ENCODE measurements around the gene TSPAN5.

TSPAN5 gene

GRCh38 chr4:98586962-98587354 lies 71.5 kb downstream of the TSPAN5 start:
- Histone ChIP-seq H3K79me2 (ENCODE audit: insufficient read depth, low read length) (no peaks in the 10 kb centered on the region), H3K9ac (ENCODE audit: low read length) (no peak overlapping the region), H3K9me2 (replicated peaks; ENCODE audit: insufficient read depth, low read length) (no peaks in the 10 kb centered on the region), H3K36me3 (ENCODE audit: low read length) (no peaks in the 10 kb centered on the region), H3K27ac (ENCODE audit: low read depth, low read length) (no peak overlapping the region), H4K20me1 (ENCODE audit: low read depth, low read length) (no peaks in the 10 kb centered on the region), H3K4me3 (ENCODE audit: insufficient read depth, low read length, poor library complexity, severe bottlenecking) (no peak overlapping the region), H3K27me3 (ENCODE audit: low read length) (no peaks in the 10 kb centered on the region), H3K9me3 (ENCODE audit: insufficient read depth, low read length) (no peaks in the 10 kb centered on the region), H3K4me2 (ENCODE audit: low read depth, low read length, poor library complexity, severe bottlenecking) (no peak overlapping the region), H3F3A (ENCODE audit: insufficient read depth) (no peaks in the 10 kb centered on the region), H2AFZ (ENCODE audit: low read depth, low read length, severe bottlenecking) (no peak overlapping the region)
- TF ChIP-seq EZH2phosphoT487 (conservative IDR thresholded peaks at IDR 0.05; ENCODE audit: low read length): no peak
- TF ChIP-seq, protein P1, sequence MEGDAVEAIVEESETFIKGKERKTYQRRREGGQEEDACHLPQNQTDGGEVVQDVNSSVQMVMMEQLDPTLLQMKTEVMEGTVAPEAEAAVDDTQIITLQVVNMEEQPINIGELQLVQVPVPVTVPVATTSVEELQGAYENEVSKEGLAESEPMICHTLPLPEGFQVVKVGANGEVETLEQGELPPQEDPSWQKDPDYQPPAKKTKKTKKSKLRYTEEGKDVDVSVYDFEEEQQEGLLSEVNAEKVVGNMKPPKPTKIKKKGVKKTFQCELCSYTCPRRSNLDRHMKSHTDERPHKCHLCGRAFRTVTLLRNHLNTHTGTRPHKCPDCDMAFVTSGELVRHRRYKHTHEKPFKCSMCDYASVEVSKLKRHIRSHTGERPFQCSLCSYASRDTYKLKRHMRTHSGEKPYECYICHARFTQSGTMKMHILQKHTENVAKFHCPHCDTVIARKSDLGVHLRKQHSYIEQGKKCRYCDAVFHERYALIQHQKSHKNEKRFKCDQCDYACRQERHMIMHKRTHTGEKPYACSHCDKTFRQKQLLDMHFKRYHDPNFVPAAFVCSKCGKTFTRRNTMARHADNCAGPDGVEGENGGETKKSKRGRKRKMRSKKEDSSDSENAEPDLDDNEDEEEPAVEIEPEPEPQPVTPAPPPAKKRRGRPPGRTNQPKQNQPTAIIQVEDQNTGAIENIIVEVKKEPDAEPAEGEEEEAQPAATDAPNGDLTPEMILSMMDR (IDR thresholded peaks at IDR 0.05; ENCODE audit: insufficient read depth, low read length, poor library complexity, severe bottlenecking): no peak

DNA sequence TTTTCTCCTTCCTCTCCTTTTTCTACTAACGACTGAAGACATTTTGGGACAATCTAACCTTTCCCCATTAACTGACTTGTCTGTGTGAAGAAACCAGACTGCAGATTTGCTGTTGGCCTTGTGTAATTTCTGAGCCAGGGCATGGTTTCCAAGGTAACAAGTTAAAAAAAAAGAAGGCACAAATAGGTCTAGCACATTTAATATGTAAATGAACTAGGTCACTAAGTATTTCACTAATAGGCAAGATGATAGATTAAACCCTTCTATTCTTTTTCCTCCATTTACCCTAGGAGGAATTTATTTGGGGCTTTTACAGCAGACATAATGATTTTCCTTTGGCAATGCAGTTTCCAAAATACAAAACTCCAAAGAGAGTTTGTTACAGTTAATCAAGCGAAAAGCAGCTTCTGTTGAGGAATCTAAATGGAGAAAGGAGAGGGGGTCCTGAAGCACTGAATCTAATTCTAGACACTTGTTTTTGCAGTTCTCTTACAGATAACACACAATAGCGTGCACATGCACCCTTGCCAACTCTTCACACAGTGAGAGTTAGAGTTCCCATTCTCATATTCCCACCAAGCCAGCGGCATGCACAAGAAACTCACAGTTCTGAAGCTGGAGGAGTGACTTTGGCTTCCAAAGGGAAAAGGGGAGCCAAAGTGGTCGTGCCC lies 72.0 kb downstream of the TSPAN5 start:
- Histone ChIP-seq H2AFZ (ENCODE audit: low read depth, low read length, severe bottlenecking) (no peak overlapping the region), H4K20me1 (ENCODE audit: low read depth, low read length) (no peaks in the 10 kb centered on the region), H3K4me2 (ENCODE audit: low read depth, low read length, poor library complexity, severe bottlenecking) (no peak overlapping the region), H3K9me3 (ENCODE audit: insufficient read depth, low read length) (no peaks in the 10 kb centered on the region), H3K27ac (ENCODE audit: low read depth, low read length) (no peak overlapping the region), H3K4me3 (ENCODE audit: insufficient read depth, low read length, poor library complexity, severe bottlenecking) (no peak overlapping the region), H3K79me2 (ENCODE audit: insufficient read depth, low read length) (no peaks in the 10 kb centered on the region), H3K9ac (ENCODE audit: low read length) (no peak overlapping the region), H3K27me3 (ENCODE audit: low read length) (no peaks in the 10 kb centered on the region), H3F3A (ENCODE audit: insufficient read depth) (no peaks in the 10 kb centered on the region), H3K9me2 (replicated peaks; ENCODE audit: insufficient read depth, low read length) (no peaks in the 10 kb centered on the region), H3K36me3 (ENCODE audit: low read length) (no peaks in the 10 kb centered on the region)
- TF ChIP-seq, protein P1 (IDR thresholded peaks at IDR 0.05; ENCODE audit: insufficient read depth, low read length, poor library complexity, severe bottlenecking): no peak
- TF ChIP-seq EZH2phosphoT487 (conservative IDR thresholded peaks at IDR 0.05; ENCODE audit: low read length): no peak

DNA sequence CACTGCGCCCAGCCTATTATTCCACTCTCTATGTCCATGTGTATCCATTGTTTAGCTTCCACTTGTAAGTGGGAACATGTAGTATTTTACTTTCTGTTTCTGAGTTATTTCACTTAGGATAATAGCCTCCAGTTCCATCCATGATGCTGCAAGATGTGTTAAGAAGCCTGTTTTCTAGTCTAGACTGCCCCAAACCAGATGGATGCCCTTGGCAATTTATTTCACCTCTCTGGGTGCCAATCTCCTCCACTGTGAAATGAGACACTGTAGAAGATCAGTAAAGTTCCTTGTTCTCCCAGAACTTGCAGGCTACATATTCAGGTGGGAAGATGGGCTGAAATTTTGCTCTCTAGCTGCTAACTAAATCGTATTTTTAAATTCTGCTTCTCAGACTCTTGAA lies 72.8 kb downstream of the TSPAN5 start:
- H3K36me3 ChIP-seq (ENCODE audit: low read length): no peaks in the 10 kb centered on the region
- TF ChIP-seq, protein P1 (IDR thresholded peaks at IDR 0.05; ENCODE audit: insufficient read depth, low read length, poor library complexity, severe bottlenecking): no peak
- no peak for TF ChIP-seq EZH2phosphoT487 (conservative IDR thresholded peaks at IDR 0.05; ENCODE audit: low read length)
- no peaks in the 10 kb centered on the region for H3K79me2 ChIP-seq (ENCODE audit: insufficient read depth, low read length)
- no peak overlapping the region for H3K4me3 ChIP-seq (ENCODE audit: insufficient read depth, low read length, poor library complexity, severe bottlenecking)
- H3K4me2 ChIP-seq (ENCODE audit: low read depth, low read length, poor library complexity, severe bottlenecking): no peak overlapping the region
- no peak overlapping the region for H3K9ac ChIP-seq (ENCODE audit: low read length)
- no peak overlapping the region for H2AFZ ChIP-seq (ENCODE audit: low read depth, low read length, severe bottlenecking)
- no peak overlapping the region for H3K27ac ChIP-seq (ENCODE audit: low read depth, low read length)
- no peaks in the 10 kb centered on the region for H3K27me3 ChIP-seq (ENCODE audit: low read length)
- H3K9me3 ChIP-seq (ENCODE audit: insufficient read depth, low read length): no peaks in the 10 kb centered on the region
- no peaks in the 10 kb centered on the region for H3K9me2 ChIP-seq (replicated peaks; ENCODE audit: insufficient read depth, low read length)
- H3F3A ChIP-seq (ENCODE audit: insufficient read depth): no peaks in the 10 kb centered on the region
- H4K20me1 ChIP-seq (ENCODE audit: low read depth, low read length): no peaks in the 10 kb centered on the region

All from SU-DHL-6 (cell line).